Endothelial cell of hepatic sinusoid (primary cell): ENCODE data around the gene SAP30.

Experiments used
- in situ Hi-C: cut with HindIII; loops from 2 replicates; pipeline ENCODE4 v1.10.0; 2017; ENCODE audit warnings: low sequenced_read_pairs

The SAP30 gene

GRCh38 chr4:173370477-173371291 lies at the start of gene SAP30:
Gene SAP30, plus strand, starts transcription at chr4:173370954. Its CDS starts 229 bp downstream, at chr4:173371183.
- in situ Hi-C loops = no loop called here

GRCh38 chr4:173325007-173325736 lies 45.6 kb upstream of the SAP30 start:
- in situ Hi-C loops = no loop called here

- in situ Hi-C loops = no loop called here
Observed at GRCh38 chr4:173328236-173328901, 42.4 kb upstream of the SAP30 start.

- in situ Hi-C loops = no loop called here
Observed at GRCh38 chr4:173330590-173330989, 40.2 kb upstream of the SAP30 start.

GRCh38 chr4:173332021-173332487 lies 38.7 kb upstream of the SAP30 start:
- in situ Hi-C loops = no loop called here

GRCh38 chr4:173332963-173333657 lies 37.6 kb upstream of the SAP30 start:
- in situ Hi-C loops = no loop called here

- in situ Hi-C loops = no loop called here
Observed at GRCh38 chr4:173333658-173334084, 37.1 kb upstream of the SAP30 start.

- in situ Hi-C loops = no loop called here
Observed at GRCh38 chr4:173334085-173334890, 36.5 kb upstream of the SAP30 start, which contains the start of gene HMGB2. Gene HMGB2, minus strand, starts transcription at chr4:173334358. Its CDS starts 709 bp downstream, at chr4:173333649.

- in situ Hi-C loops = no loop called here
Observed at GRCh38 chr4:173334891-173335752, 35.6 kb upstream of the SAP30 start.

- in situ Hi-C loops = no loop called here
Observed at GRCh38 chr4:173337463-173337862, 33.3 kb upstream of the SAP30 start.

GRCh38 chr4:173343832-173344397 lies 26.8 kb upstream of the SAP30 start:
- in situ Hi-C loops = no loop called here

GRCh38 chr4:173345648-173346047 lies 25.1 kb upstream of the SAP30 start:
- in situ Hi-C loops = no loop called here

- in situ Hi-C loops = no loop called here
Observed at GRCh38 chr4:173346074-173346473, 24.7 kb upstream of the SAP30 start.

- in situ Hi-C loops = no loop called here
Observed at GRCh38 chr4:173347467-173347866, 23.3 kb upstream of the SAP30 start.

GRCh38 chr4:173357939-173358338 lies 12.8 kb upstream of the SAP30 start:
- in situ Hi-C loops = no loop called here

GRCh38 chr4:173360587-173361221 lies 10.1 kb upstream of the SAP30 start:
- in situ Hi-C loops = no loop called here

GRCh38 chr4:173362666-173363065 lies 8.1 kb upstream of the SAP30 start:
- in situ Hi-C loops = no loop called here

- in situ Hi-C loops = no loop called here
Observed at GRCh38 chr4:173365359-173365996, 5.3 kb upstream of the SAP30 start.
